Endothelial cell of umbilical vein (primary cell): Measurements from ENCODE around the gene DNAI1. TPM values are rescaled to one million over a fixed set of nuclear protein-coding genes. Genes with fewer than 3 reads are reported as not detected.

ENCODE experiments used
- BruUV-seq: library from RNA; stranded (reverse); fragments of 400-500 nt; replicated peaks from 2 replicates; lab custom pipeline; 2021; lab: Mats Ljungman, UMichigan
- CTCF ChIA-PET: fragments of 300-600, 350-600 bp; sonication (Branson Sonifier 250); formaldehyde crosslinking; loops from one replicate; lab custom pipeline; 2021; ENCODE audit warnings: antibody characterized with exemption, inconsistent platforms; lab: Charles Lee
- POLR2A ChIA-PET: fragments of 300-600, 350-600 bp; sonication (Branson Sonifier 250); formaldehyde crosslinking; loops from one replicate; lab custom pipeline; 2021; ENCODE audit warnings: antibody characterized with exemption, inconsistent platforms; lab: Charles Lee
- DNase-seq: peaks from one replicate; pipeline ENCODE4 v3.0.0-alpha.2; 2011; ENCODE audit warnings: low read depth, low spot score
- FAIRE-seq: peaks from 2 replicates; lab custom pipeline; 2011; peaks lifted over from hg19 to GRCh38; lab: Jason Lieb, UNC
- H2AFZ ChIP-seq: 2 replicates; pipeline ENCODE4 v1.6.0; 2012; ENCODE audit warnings: low read depth, low read length, control low read depth, inconsistent platforms
- H3K27ac ChIP-seq: 2 replicates; pipeline ENCODE4 v1.5.1; 2011; ENCODE audit warnings: low read depth, mild to moderate bottlenecking, control low read depth, low read length, moderate library complexity; ENCODE audit not compliant: insufficient read depth
- H3K27me3 ChIP-seq, 2 experiments: 2 replicates each; pipeline versions ENCODE4 v1.6.0 to v1.6.1; 2011; ENCODE audit warnings: low read length in 2 of 2, mixed read lengths in 1 of 2; ENCODE audit not compliant: control insufficient read depth in 2 of 2, insufficient read depth in 2 of 2
- H3K36me3 ChIP-seq, 2 experiments: 2 replicates in 1 of 2; 3 replicates in 1 of 2; pipeline ENCODE4 v1.5.1; 2011; ENCODE audit warnings: low read length in 2 of 2, mild to moderate bottlenecking in 1 of 2, moderate library complexity in 1 of 2; ENCODE audit not compliant: control insufficient read depth in 2 of 2, insufficient read depth in 2 of 2; ENCODE audit errors: extremely low read depth in 1 of 2
- H3K4me1 ChIP-seq: 3 replicates; pipeline ENCODE4 v1.5.1; 2011; ENCODE audit warnings: mild to moderate bottlenecking, low read length; ENCODE audit not compliant: control insufficient read depth, insufficient read depth; ENCODE audit errors: extremely low read depth
- H3K4me2 ChIP-seq: 2 replicates; pipeline ENCODE4 v1.6.1; 2011; ENCODE audit warnings: low read length, control low read depth, mixed read lengths; ENCODE audit not compliant: insufficient read depth
- H3K4me3 ChIP-seq, 3 experiments: fragments of 200-600 bp in 1 of 3; sonication (generic), shearing (Covaris generic) in 1 of 3; replicated peaks in 1 of 3; 2 replicates each; pipeline ENCODE4 v1.5.1; 2011 to 2016; ENCODE audit warnings: control low read depth in 3 of 3, low read length in 3 of 3, mild to moderate bottlenecking in 2 of 3, inconsistent platforms in 1 of 3, low read depth in 1 of 3, moderate library complexity in 1 of 3; ENCODE audit not compliant: insufficient read depth in 1 of 3
- H3K79me2 ChIP-seq: 2 replicates; pipeline ENCODE4 v1.6.0; 2012; ENCODE audit warnings: low read length, inconsistent platforms; ENCODE audit not compliant: control insufficient read depth, insufficient read depth
- H3K9ac ChIP-seq: replicated peaks from 2 replicates; pipeline ENCODE3; 2011; ENCODE audit warnings: low read length, control low read depth; ENCODE audit not compliant: insufficient read depth; ENCODE audit errors: extremely low read depth
- H3K9me1 ChIP-seq: replicated peaks from 3 replicates; pipeline ENCODE4 v1.6.0; 2011; ENCODE audit warnings: mild to moderate bottlenecking, low read length; ENCODE audit not compliant: control insufficient read depth, insufficient read depth; ENCODE audit errors: extremely low read depth
- H3K9me3 ChIP-seq: replicated peaks from 2 replicates; pipeline ENCODE4 v1.5.1; 2012; ENCODE audit warnings: low read length, inconsistent platforms; ENCODE audit not compliant: control insufficient read depth, insufficient read depth
- H4K20me1 ChIP-seq: replicated peaks from 2 replicates; pipeline ENCODE3; 2011; ENCODE audit warnings: mild to moderate bottlenecking, low read length; ENCODE audit not compliant: control insufficient read depth, insufficient read depth; ENCODE audit errors: extremely low read depth
- CTCF ChIP-seq, 2 donors: IDR thresholded peaks; 1 replicate in 1 of 2; 2 replicates in 1 of 2; pipeline ENCODE4 v1.5.1; 2011; ENCODE audit warnings: low read length in 2 of 2, mild to moderate bottlenecking in 2 of 2, moderate library complexity in 2 of 2, control low read depth in 1 of 2, inconsistent platforms in 1 of 2, low read depth in 1 of 2; ENCODE audit not compliant: insufficient read depth in 1 of 2; ENCODE audit errors: extremely low read depth in 1 of 2
- EZH2 ChIP-seq: IDR thresholded peaks from 2 replicates; pipeline ENCODE4 v1.6.1; 2012; ENCODE audit warnings: borderline replicate concordance, low read depth, mild to moderate bottlenecking, moderate library complexity, low read length, inconsistent platforms; ENCODE audit not compliant: severe bottlenecking
- FOS ChIP-seq: IDR thresholded peaks from 2 replicates; pipeline ENCODE4 v1.6.1; 2011; ENCODE audit warnings: mild to moderate bottlenecking, low read length, moderate library complexity, borderline replicate concordance; ENCODE audit not compliant: insufficient read depth
- GATA2 ChIP-seq: IDR thresholded peaks from 2 replicates; pipeline ENCODE4 v1.7.0; 2011; ENCODE audit warnings: low read depth, mild to moderate bottlenecking, moderate library complexity, mixed read lengths, low read length; ENCODE audit not compliant: insufficient read length, insufficient read depth
- JUN ChIP-seq: IDR thresholded peaks from 2 replicates; pipeline ENCODE4 v1.6.1; 2011; ENCODE audit warnings: borderline replicate concordance, low read depth; ENCODE audit not compliant: insufficient read length, insufficient read depth
- MAX ChIP-seq: IDR thresholded peaks from 2 replicates; pipeline ENCODE4 v1.6.1; 2011; ENCODE audit not compliant: insufficient read depth, insufficient read length
- MYC ChIP-seq: IDR thresholded peaks from one replicate; pipeline ENCODE4 v1.6.1; 2011; ENCODE audit warnings: mild to moderate bottlenecking, low read depth, low read length
- POLR2A ChIP-seq: IDR thresholded peaks from 2 replicates; pipeline ENCODE4 v1.6.1; 2012; ENCODE audit warnings: low read depth, mild to moderate bottlenecking, control low read depth, low read length
- POLR2AphosphoS5 ChIP-seq: IDR thresholded peaks from 2 replicates; pipeline ENCODE4 v1.6.1; 2012; ENCODE audit warnings: low read depth, mild to moderate bottlenecking, control low read depth, low read length, moderate library complexity; ENCODE audit not compliant: insufficient read depth
- dilution Hi-C: fragments of 300-500 bp; cut with MboI; formaldehyde crosslinking; loops from one replicate; pipeline ENCODE4 v1.15.0; 2019; ENCODE audit warnings: low sequenced_read_pairs; ENCODE audit not compliant: extremely low pct_ligation_motif_present
- intact Hi-C: fragments of 100-400 bp; cut with micrococcal nuclease; formaldehyde crosslinking; loops from one replicate; pipeline ENCODE4 v1.10.0; 2022
- polyA plus RNA-seq, 4 experiments: library from polyadenylated mRNA; depleted of rRNA in 3 of 4; stranded (reverse) in 3 of 4; unstranded in 1 of 4; fragments of >200 nt; gene quantifications; 2 replicates each; pipeline versions ENCODE4 v1.2.1 to v1.2.3, GENCODE V29; 2011 to 2012; ENCODE audit warnings: missing spikeins in 1 of 4
- total RNA-seq: library from RNA; stranded (reverse); gene quantifications from 2 replicates; pipeline ENCODE4 v1.2.3, GENCODE V29; 2021

DNAI1 gene
- total and polyA plus RNA-seq, 2 donors (not counting 3 experiments of a cell fraction or from before 2014, with no cell fraction given) = not detected

GRCh38 chr9:34544035-34544434 lies 85.4 kb downstream of the DNAI1 start:
- Histone ChIP-seq H3K4me2 (no peak overlapping the region), H3K9me3 (no peaks in the 10 kb centered on the region), H3K79me2 (no peaks in the 10 kb centered on the region), H3K4me1 (no peaks in the 10 kb centered on the region), H4K20me1 (no peaks in the 10 kb centered on the region), H3K27ac (no peak overlapping the region), H3K9ac (no peak overlapping the region), H2AFZ (no peak overlapping the region), H3K4me3 (no peak overlapping the region), H3K9me1 (no peaks in the 10 kb centered on the region), H3K36me3 (no peaks in the 10 kb centered on the region), H3K27me3 (peaks cover 7 to 8% of the 10 kb centered on the region in 2 experiments)
- FAIRE-seq (no peak), DNase-seq (no peak)
- ChIA-PET CTCF (interaction anchor here (0.7 to 11.1 kb wide), 7 partner anchors 11 to 140 kb away, joined by 3 to 326 read pairs (median 5); no protein-coding TSS in a partner anchor), POLR2A (no interaction called here)
- TF ChIP-seq JUN = no peak
- TF ChIP-seq POLR2AphosphoS5 = no peak
- TF ChIP-seq FOS = no peak
- no peak for TF ChIP-seq CTCF (IDR thresholded peaks at IDR 0.05; ENCODE audit: extremely low read depth in 1 of 2, insufficient read depth in 1 of 2, low read depth in 1 of 2, low read length in 2 of 2)
- no peak for TF ChIP-seq POLR2A
- TF ChIP-seq MYC = no peak
- no peak for TF ChIP-seq MAX
- no peak for TF ChIP-seq GATA2
- no peak for TF ChIP-seq EZH2
- no TSS peak for BruUV-seq
- intact Hi-C loops = no loop called here
- dilution Hi-C loops = no loop called here
